H1 (cell line): Measurements from ENCODE around the gene FAM228A. TPM values are rescaled to one million over a fixed set of nuclear protein-coding genes. Genes with fewer than 3 reads are reported as not detected.

ENCODE experiments used
- CTCF ChIA-PET: fragments of 300-600 bp; sonication (Branson Sonifier 250); formaldehyde crosslinking; loops from one replicate; lab custom pipeline; 2021; ENCODE audit not compliant: partially characterized antibody; lab: Charles Lee
- POLR2A ChIA-PET: fragments of 300-600 bp; sonication (Branson Sonifier 250); formaldehyde crosslinking; loops from one replicate; lab custom pipeline; 2021; ENCODE audit warnings: inconsistent platforms; ENCODE audit not compliant: partially characterized antibody; lab: Charles Lee
- DNase-seq, 2 experiments: peaks; one replicate each; pipeline versions ENCODE4 v3.0.0 to v3.0.0-alpha.2; 2010 to 2022; ENCODE audit warnings: low spot score in 2 of 2, low read depth in 1 of 2, mixed read lengths in 1 of 2
- FAIRE-seq: peaks from 2 replicates; lab custom pipeline; 2011; peaks lifted over from hg19 to GRCh38; lab: Jason Lieb, UNC
- H2AFZ ChIP-seq: 2 replicates; pipeline ENCODE4 v1.8.1; 2012; ENCODE audit warnings: low read length, inconsistent platforms
- H2AK5ac ChIP-seq: 2 replicates; pipeline ENCODE4 v1.6.1; 2013; ENCODE audit warnings: low read depth, low read length
- H2BK120ac ChIP-seq: replicated peaks from 2 replicates; pipeline ENCODE3; 2013; ENCODE audit warnings: low read depth, low read length, inconsistent platforms
- H2BK12ac ChIP-seq: 2 replicates; pipeline ENCODE4 v1.6.1; 2013; ENCODE audit warnings: low read depth, low read length
- H2BK15ac ChIP-seq: 2 replicates; pipeline ENCODE4 v1.6.1; 2013; ENCODE audit warnings: low read length
- H2BK20ac ChIP-seq: 2 replicates; pipeline ENCODE4 v1.6.1; 2013; ENCODE audit warnings: low read length
- H2BK5ac ChIP-seq: 2 replicates; pipeline ENCODE4 v1.6.1; 2013; ENCODE audit warnings: low read depth, low read length
- H3K14ac ChIP-seq: 2 replicates; pipeline ENCODE4 v1.6.1; 2013; ENCODE audit warnings: inconsistent platforms; ENCODE audit not compliant: insufficient read length
- H3K18ac ChIP-seq: 2 replicates; pipeline ENCODE4 v1.6.1; 2013; ENCODE audit warnings: low read length; ENCODE audit errors: extremely low read depth
- H3K23ac ChIP-seq: 2 replicates; pipeline ENCODE4 v1.6.1; 2013; ENCODE audit warnings: inconsistent platforms; ENCODE audit not compliant: insufficient read length
- H3K23me2 ChIP-seq: 2 replicates; pipeline ENCODE4 v1.6.1; 2013; ENCODE audit warnings: low read depth, low read length
- H3K27ac ChIP-seq: 2 replicates; pipeline ENCODE4 v1.6.1; 2011; ENCODE audit warnings: low read depth, low read length, inconsistent platforms
- H3K27me3 ChIP-seq, 4 experiments: replicated peaks in 1 of 4; 1 replicate in 1 of 4; 2 replicates in 3 of 4; pipeline versions ENCODE4 v1.6.1 to v1.8.1; 2011 to 2013; ENCODE audit warnings: low read length in 3 of 4, mild to moderate bottlenecking in 3 of 4, inconsistent platforms in 2 of 4, mixed read lengths in 2 of 4, moderate library complexity in 1 of 4; ENCODE audit not compliant: control insufficient read depth in 3 of 4, insufficient read depth in 3 of 4; ENCODE audit errors: extremely low read depth in 1 of 4
- H3K36me3 ChIP-seq, 4 experiments: 2 replicates each; pipeline versions ENCODE4 v1.6.1 to v1.8.1; 2011 to 2013; ENCODE audit warnings: mild to moderate bottlenecking in 4 of 4, low read length in 3 of 4, moderate library complexity in 2 of 4, control low read depth in 1 of 4, inconsistent platforms in 1 of 4; ENCODE audit not compliant: insufficient read depth in 4 of 4, control insufficient read depth in 2 of 4
- H3K4ac ChIP-seq: replicated peaks from 2 replicates; pipeline ENCODE3; 2013; ENCODE audit warnings: low read length, low read depth, mixed read lengths, inconsistent platforms; ENCODE audit not compliant: insufficient read length
- H3K4me1 ChIP-seq, 4 experiments: replicated peaks in 1 of 4; 1 replicate in 1 of 4; 2 replicates in 3 of 4; pipeline versions ENCODE4 v1.6.1 to v1.8.1; 2011 to 2013; ENCODE audit warnings: low read length in 3 of 4, inconsistent platforms in 2 of 4, mixed read lengths in 1 of 4; ENCODE audit not compliant: insufficient read depth in 4 of 4, control insufficient read depth in 3 of 4
- H3K4me2 ChIP-seq, 2 experiments: 2 replicates each; pipeline versions ENCODE4 v1.6.1 to v1.8.1; 2011 to 2013; ENCODE audit warnings: low read depth in 2 of 2, low read length in 2 of 2, control low read depth in 1 of 2, inconsistent platforms in 1 of 2, mild to moderate bottlenecking in 1 of 2; ENCODE audit not compliant: insufficient read depth in 1 of 2
- H3K4me3 ChIP-seq, 4 experiments: fragments of 200-600, 300-600 bp in 1 of 4; sonication (generic), shearing (Covaris generic), sonication (Bioruptor Twin) in 1 of 4; 2 replicates each; pipeline versions ENCODE4 v1.5.1 to v1.8.1; 2011 to 2016; ENCODE audit warnings: low read length in 4 of 4, low read depth in 3 of 4, control low read depth in 2 of 4, inconsistent platforms in 2 of 4, mild to moderate bottlenecking in 2 of 4, mixed read lengths in 1 of 4, moderate library complexity in 1 of 4; ENCODE audit not compliant: insufficient read depth in 2 of 4; ENCODE audit errors: extremely low read depth in 1 of 4
- H3K56ac ChIP-seq: replicated peaks from 2 replicates; pipeline ENCODE3; 2013; ENCODE audit warnings: low read depth, mild to moderate bottlenecking, mixed read lengths, low read length, inconsistent platforms; ENCODE audit not compliant: insufficient read length
- H3K79me1 ChIP-seq: 2 replicates; pipeline ENCODE4 v1.6.1; 2013; ENCODE audit warnings: low read depth, low read length, control low read depth
- H3K79me2 ChIP-seq, 2 experiments: 2 replicates each; pipeline versions ENCODE4 v1.6.1 to v1.8.1; 2012 to 2013; ENCODE audit warnings: low read length in 2 of 2, mild to moderate bottlenecking in 2 of 2, inconsistent platforms in 1 of 2; ENCODE audit not compliant: insufficient read depth in 2 of 2, control insufficient read depth in 1 of 2
- H3K9ac ChIP-seq, 4 experiments: replicated peaks in 1 of 4; 1 replicate in 1 of 4; 2 replicates in 3 of 4; pipeline versions ENCODE4 v1.6.1 to v1.8.1; 2011 to 2013; ENCODE audit warnings: low read depth in 3 of 4, low read length in 3 of 4, control low read depth in 2 of 4, mild to moderate bottlenecking in 2 of 4, moderate library complexity in 2 of 4, inconsistent platforms in 1 of 4; ENCODE audit errors: extremely low read depth in 1 of 4
- H3K9me3 ChIP-seq, 2 experiments: 2 replicates each; pipeline versions ENCODE4 v1.6.1 to v1.8.1; 2012 to 2013; ENCODE audit warnings: mild to moderate bottlenecking in 2 of 2, moderate library complexity in 2 of 2, control low read depth in 1 of 2, inconsistent platforms in 1 of 2, low read depth in 1 of 2, low read length in 1 of 2, mixed read lengths in 1 of 2; ENCODE audit not compliant: insufficient read depth in 2 of 2
- H4K20me1 ChIP-seq, 2 experiments: replicated peaks in 1 of 2; 2 replicates each; pipeline versions ENCODE3 to v1.8.1; 2011 to 2013; ENCODE audit warnings: inconsistent platforms in 2 of 2, low read length in 2 of 2, mild to moderate bottlenecking in 1 of 2; ENCODE audit not compliant: insufficient read depth in 2 of 2, control insufficient read depth in 1 of 2
- H4K5ac ChIP-seq: 2 replicates; pipeline ENCODE4 v1.6.1; 2013; ENCODE audit warnings: low read length, low read depth, mixed read lengths, inconsistent platforms; ENCODE audit not compliant: insufficient read length
- H4K8ac ChIP-seq: 2 replicates; pipeline ENCODE4 v1.8.0; 2013; ENCODE audit warnings: mild to moderate bottlenecking, moderate library complexity, low read length, inconsistent platforms; ENCODE audit not compliant: insufficient read depth; ENCODE audit errors: extremely low read depth
- H4K91ac ChIP-seq: replicated peaks from 2 replicates; pipeline ENCODE3; 2013; ENCODE audit warnings: low read length, mixed read lengths, inconsistent platforms; ENCODE audit not compliant: insufficient read length
- CBX5 ChIP-seq: fragments of 300-800, 300-1000 bp; sonication (generic); IDR thresholded peaks from 2 replicates; pipeline ENCODE4 v1.7.1; 2016; ENCODE audit warnings: antibody characterized with exemption, low read length, low read depth
- CHD2 ChIP-seq: IDR thresholded peaks from 2 replicates; pipeline ENCODE4 v1.6.1; 2012; ENCODE audit warnings: low read length, improper control_type of control experiment
- CTBP2 ChIP-seq: IDR thresholded peaks from 2 replicates; pipeline ENCODE4 v1.7.0; 2011; ENCODE audit warnings: borderline replicate concordance, mild to moderate bottlenecking, moderate library complexity, mixed read lengths, low read length; ENCODE audit not compliant: insufficient read depth, insufficient read length
- FOSL1 ChIP-seq: IDR thresholded peaks from 2 replicates; pipeline ENCODE4 v1.6.1; 2011; ENCODE audit warnings: mild to moderate bottlenecking, low read depth, low read length, moderate library complexity; ENCODE audit not compliant: insufficient read depth
- HDAC2 ChIP-seq, 2 experiments: fragments of 300-600 bp in 1 of 2; sonication (generic) in 1 of 2; IDR thresholded peaks; 2 replicates each; pipeline ENCODE4 v1.6.1; 2011 to 2012; ENCODE audit warnings: low read depth in 2 of 2, low read length in 2 of 2, mild to moderate bottlenecking in 2 of 2, moderate library complexity in 2 of 2, borderline replicate concordance in 1 of 2, inconsistent platforms in 1 of 2
- JUN ChIP-seq: IDR thresholded peaks from 2 replicates; pipeline ENCODE4 v1.6.1; 2011; ENCODE audit warnings: low read depth, mild to moderate bottlenecking, improper control_type of control experiment, low read length
- JUND ChIP-seq: IDR thresholded peaks from 2 replicates; pipeline ENCODE4 v1.6.1; 2011; ENCODE audit warnings: mild to moderate bottlenecking, improper control_type of control experiment, low read length
- MAX ChIP-seq: IDR thresholded peaks from 2 replicates; pipeline ENCODE4 v1.6.1; 2012; ENCODE audit warnings: inconsistent platforms
- SIRT6 ChIP-seq: IDR thresholded peaks from one replicate; pipeline ENCODE4 v1.7.1; 2012; ENCODE audit warnings: low read length, inconsistent platforms
- SP2 ChIP-seq: IDR thresholded peaks from 2 replicates; pipeline ENCODE4 v1.6.1; 2012; ENCODE audit warnings: mild to moderate bottlenecking, low read length, inconsistent platforms
- SP4 ChIP-seq: IDR thresholded peaks from 2 replicates; pipeline ENCODE4 v1.6.1; 2012; ENCODE audit warnings: low read length, inconsistent platforms
- TAF1 ChIP-seq: IDR thresholded peaks from 2 replicates; pipeline ENCODE4 v1.6.1; 2011; ENCODE audit warnings: mild to moderate bottlenecking, low read depth, low read length
- TAF7 ChIP-seq: optimal IDR thresholded peaks from 2 replicates; pipeline ENCODE3; 2011; ENCODE audit warnings: low read depth, mild to moderate bottlenecking, inconsistent platforms, low read length, moderate library complexity, borderline replicate concordance
- TBP ChIP-seq: IDR thresholded peaks from 2 replicates; pipeline ENCODE4 v1.6.1; 2011; ENCODE audit warnings: low read depth, low read length, improper control_type of control experiment
- ZNF274 ChIP-seq: IDR thresholded peaks from 2 replicates; pipeline ENCODE4 v1.7.0; 2012; ENCODE audit warnings: low read length, borderline replicate concordance; ENCODE audit errors: extremely low read depth
- WGBS, 2 experiments: shearing (Covaris generic) in 1 of 2; methylation state at CpG; one replicate each; pipeline versions ENCODE4 v1.1.6 to v1.1.7; 2013 to 2015; ENCODE audit warnings: low lambda C conversion rate in 2 of 2, mixed read lengths in 2 of 2, inconsistent platforms in 1 of 2, low coverage in 1 of 2, missing lambda C conversion rate in 1 of 2; ENCODE audit not compliant: insufficient replicate concordance in 2 of 2, insufficient coverage in 1 of 2, insufficient read length in 1 of 2; ENCODE audit errors: extremely low coverage in 1 of 2, missing lambda C conversion rate in 1 of 2; 5-methylcytosine and 5-hydroxymethylcytosine counted together
- polyA plus RNA-seq, 7 experiments: library from polyadenylated mRNA; depleted of rRNA in 3 of 7; stranded (reverse) in 5 of 7; unstranded in 2 of 7; fragments of >200 nt in 5 of 7; fragments of 200-250 nt in 2 of 7; gene quantifications; 1 replicate in 5 of 7; 2 replicates in 1 of 7; 4 replicates in 1 of 7; pipeline versions ENCODE4 v1.2.1 to v1.2.3, GENCODE V29; 2011 to 2013; ENCODE audit warnings: missing spikeins in 2 of 7, mixed read lengths in 2 of 7
- total RNA-seq: library from RNA; stranded (reverse); fragmentation: NEBNext Ultra II Directional; extraction: Animal tissue kit (Norgen Biotek cat#: 25700); gene quantifications from 2 replicates; pipeline ENCODE4 v1.2.1, GENCODE V29; 2021

The FAM228A gene
- total and polyA plus RNA-seq, 2 of the 8 experiments (the other 6 are each of a cell fraction or from before 2014, with no cell fraction given), result not detected

- Histone ChIP-seq H4K5ac (no peak overlapping the region), H3K79me2 (no peaks in the 10 kb centered on the region), H3K4me1 (no peaks in the 10 kb centered on the region), H2BK20ac (no peak overlapping the region), H3K4me3 (no peak overlapping the region), H3K27me3 (peaks cover 0 to 2% (median 0%) of the 10 kb centered on the region in 4 experiments; a peak in 3 of 7 replicates), H2BK12ac (no peak overlapping the region), H3K4me2 (no peak overlapping the region), H3K23me2 (no peaks in the 10 kb centered on the region), H3K9ac (no peak overlapping the region), H3K14ac (no peak overlapping the region), H4K20me1 (no peaks in the 10 kb centered on the region), H2BK120ac (no peak overlapping the region), H2BK5ac (no peak overlapping the region), H3K4ac (no peak overlapping the region), H4K8ac (no peak overlapping the region), H3K56ac (no peak overlapping the region), H3K18ac (no peak overlapping the region), H3K79me1 (no peaks in the 10 kb centered on the region), H2AFZ (no peak overlapping the region), H3K36me3 (no peaks in the 10 kb centered on the region), H3K27ac (no peak overlapping the region), H2AK5ac (no peak overlapping the region), H4K91ac (no peak overlapping the region), H3K23ac (no peak overlapping the region), H2BK15ac (no peak overlapping the region), H3K9me3 (no peaks in the 10 kb centered on the region)
- ChIA-PET POLR2A (no interaction called here), CTCF (interaction anchor here (1.1 to 2.3 kb wide), 2 partner anchors 10 to 169 kb away, joined by 3 to 9 read pairs; no protein-coding TSS in a partner anchor)
- no peak for FAIRE-seq
- 87% methylated on average over 9 of the region's 9 CpGs; no CpG with 5 or more reads in 1 of the 2 experiments for WGBS, 2 experiments
- peak in 1 of 2 experiments; percentile 29 for DNase-seq
- no peak for TF ChIP-seq JUN
- TF ChIP-seq FOSL1, result no peak
- no peak for TF ChIP-seq HDAC2 (IDR thresholded peaks at IDR 0.05; ENCODE audit: borderline replicate concordance in 1 of 2, low read depth in 2 of 2, low read length in 2 of 2)
- TF ChIP-seq SP4, result no peak
- TF ChIP-seq ZNF274, result no peak
- TF ChIP-seq CHD2, result no peak
- TF ChIP-seq CBX5, result no peak
- no peak for TF ChIP-seq CTBP2
- no peak for TF ChIP-seq SIRT6
- TF ChIP-seq TAF7, result no peak
- no peak for TF ChIP-seq JUND
- no peak for TF ChIP-seq MAX
- no peak for TF ChIP-seq TAF1
- no peak for TF ChIP-seq TBP
- TF ChIP-seq SP2, result no peak
Measured at GRCh38 chr2:24191156-24191555, 16.3 kb downstream of the FAM228A start.
